WI38 (cell line): ENCODE results near the gene KLHL18.

Experiments used
- H3K4me3 ChIP-seq: 2 replicates; pipeline ENCODE4 v1.5.1; 2011; ENCODE audit warnings: low read depth, mild to moderate bottlenecking, control low read depth, low read length
- CTCF ChIP-seq: IDR thresholded peaks from 2 replicates; pipeline ENCODE4 v1.5.1; 2012; ENCODE audit warnings: low read depth, mild to moderate bottlenecking, control low read depth, low read length

Gene KLHL18

GRCh38 chr3:47379411-47379899, 96.7 kb downstream of the KLHL18 start:
- peak overlapping the region; percentile 94 for H3K4me3 ChIP-seq
- no peak for TF ChIP-seq CTCF

- no peak for TF ChIP-seq CTCF
- peak overlapping the region; percentile 94 for H3K4me3 ChIP-seq
Measured at GRCh38 chr3:47380026-47380600, 97.4 kb downstream of the KLHL18 start.

GRCh38 chr3:47380601-47381316, 98.0 kb downstream of the KLHL18 start, which contains the start of gene PTPN23:
Gene PTPN23, plus strand, starts transcription at chr3:47381021. Its CDS starts 76 bp downstream, at chr3:47381097.
- H3K4me3 ChIP-seq = peak within 1 kb of the TSS; percentile 94
- TF ChIP-seq CTCF = no peak

- TF ChIP-seq CTCF = no peak
- H3K4me3 ChIP-seq = peak overlapping the region; percentile 94
Measured at GRCh38 chr3:47381317-47382157, 98.8 kb downstream of the KLHL18 start.

- TF ChIP-seq CTCF = no peak
- no peak overlapping the region for H3K4me3 ChIP-seq
Measured at GRCh38 chr3:47384425-47384824, 101.7 kb downstream of the KLHL18 start.

GRCh38 chr3:47385007-47385406, 102.3 kb downstream of the KLHL18 start:
- H3K4me3 ChIP-seq = no peak overlapping the region

More at GRCh38 chr3:47385007-47385406, 102.3 kb downstream of the KLHL18 start:
- no peak for TF ChIP-seq CTCF
